H1 (cell line): Measurements from ENCODE around the gene PPFIA4. TPM values are rescaled to one million over a fixed set of nuclear protein-coding genes. Genes with fewer than 3 reads are reported as not detected.

Experiments used
- CTCF ChIA-PET: fragments of 300-600 bp; sonication (Branson Sonifier 250); formaldehyde crosslinking; loops from one replicate; lab custom pipeline; 2021; ENCODE audit not compliant: partially characterized antibody; lab: Charles Lee
- POLR2A ChIA-PET: fragments of 300-600 bp; sonication (Branson Sonifier 250); formaldehyde crosslinking; loops from one replicate; lab custom pipeline; 2021; ENCODE audit warnings: inconsistent platforms; ENCODE audit not compliant: partially characterized antibody; lab: Charles Lee
- DNase-seq, 2 experiments: peaks; one replicate each; pipeline versions ENCODE4 v3.0.0 to v3.0.0-alpha.2; 2010 to 2022; ENCODE audit warnings: low spot score in 2 of 2, low read depth in 1 of 2, mixed read lengths in 1 of 2
- FAIRE-seq: peaks from 2 replicates; lab custom pipeline; 2011; peaks lifted over from hg19 to GRCh38; lab: Jason Lieb, UNC
- H2AFZ ChIP-seq: 2 replicates; pipeline ENCODE4 v1.8.1; 2012; ENCODE audit warnings: low read length, inconsistent platforms
- H2AK5ac ChIP-seq: 2 replicates; pipeline ENCODE4 v1.6.1; 2013; ENCODE audit warnings: low read depth, low read length
- H2BK120ac ChIP-seq: replicated peaks from 2 replicates; pipeline ENCODE3; 2013; ENCODE audit warnings: low read depth, low read length, inconsistent platforms
- H2BK12ac ChIP-seq: 2 replicates; pipeline ENCODE4 v1.6.1; 2013; ENCODE audit warnings: low read depth, low read length
- H2BK15ac ChIP-seq: 2 replicates; pipeline ENCODE4 v1.6.1; 2013; ENCODE audit warnings: low read length
- H2BK20ac ChIP-seq: 2 replicates; pipeline ENCODE4 v1.6.1; 2013; ENCODE audit warnings: low read length
- H2BK5ac ChIP-seq: 2 replicates; pipeline ENCODE4 v1.6.1; 2013; ENCODE audit warnings: low read depth, low read length
- H3K14ac ChIP-seq: 2 replicates; pipeline ENCODE4 v1.6.1; 2013; ENCODE audit warnings: inconsistent platforms; ENCODE audit not compliant: insufficient read length
- H3K18ac ChIP-seq: 2 replicates; pipeline ENCODE4 v1.6.1; 2013; ENCODE audit warnings: low read length; ENCODE audit errors: extremely low read depth
- H3K23ac ChIP-seq: 2 replicates; pipeline ENCODE4 v1.6.1; 2013; ENCODE audit warnings: inconsistent platforms; ENCODE audit not compliant: insufficient read length
- H3K23me2 ChIP-seq: 2 replicates; pipeline ENCODE4 v1.6.1; 2013; ENCODE audit warnings: low read depth, low read length
- H3K27ac ChIP-seq: 2 replicates; pipeline ENCODE4 v1.6.1; 2011; ENCODE audit warnings: low read depth, low read length, inconsistent platforms
- H3K27me3 ChIP-seq, 4 experiments: replicated peaks in 1 of 4; 1 replicate in 1 of 4; 2 replicates in 3 of 4; pipeline versions ENCODE4 v1.6.1 to v1.8.1; 2011 to 2013; ENCODE audit warnings: low read length in 3 of 4, mild to moderate bottlenecking in 3 of 4, inconsistent platforms in 2 of 4, mixed read lengths in 2 of 4, moderate library complexity in 1 of 4; ENCODE audit not compliant: control insufficient read depth in 3 of 4, insufficient read depth in 3 of 4; ENCODE audit errors: extremely low read depth in 1 of 4
- H3K36me3 ChIP-seq, 4 experiments: 2 replicates each; pipeline versions ENCODE4 v1.6.1 to v1.8.1; 2011 to 2013; ENCODE audit warnings: mild to moderate bottlenecking in 4 of 4, low read length in 3 of 4, moderate library complexity in 2 of 4, control low read depth in 1 of 4, inconsistent platforms in 1 of 4; ENCODE audit not compliant: insufficient read depth in 4 of 4, control insufficient read depth in 2 of 4
- H3K4ac ChIP-seq: replicated peaks from 2 replicates; pipeline ENCODE3; 2013; ENCODE audit warnings: low read length, low read depth, mixed read lengths, inconsistent platforms; ENCODE audit not compliant: insufficient read length
- H3K4me1 ChIP-seq, 4 experiments: replicated peaks in 1 of 4; 1 replicate in 1 of 4; 2 replicates in 3 of 4; pipeline versions ENCODE4 v1.6.1 to v1.8.1; 2011 to 2013; ENCODE audit warnings: low read length in 3 of 4, inconsistent platforms in 2 of 4, mixed read lengths in 1 of 4; ENCODE audit not compliant: insufficient read depth in 4 of 4, control insufficient read depth in 3 of 4
- H3K4me2 ChIP-seq, 2 experiments: 2 replicates each; pipeline versions ENCODE4 v1.6.1 to v1.8.1; 2011 to 2013; ENCODE audit warnings: low read depth in 2 of 2, low read length in 2 of 2, control low read depth in 1 of 2, inconsistent platforms in 1 of 2, mild to moderate bottlenecking in 1 of 2; ENCODE audit not compliant: insufficient read depth in 1 of 2
- H3K4me3 ChIP-seq, 4 experiments: fragments of 200-600, 300-600 bp in 1 of 4; sonication (generic), shearing (Covaris generic), sonication (Bioruptor Twin) in 1 of 4; 2 replicates each; pipeline versions ENCODE4 v1.5.1 to v1.8.1; 2011 to 2016; ENCODE audit warnings: low read length in 4 of 4, low read depth in 3 of 4, control low read depth in 2 of 4, inconsistent platforms in 2 of 4, mild to moderate bottlenecking in 2 of 4, mixed read lengths in 1 of 4, moderate library complexity in 1 of 4; ENCODE audit not compliant: insufficient read depth in 2 of 4; ENCODE audit errors: extremely low read depth in 1 of 4
- H3K56ac ChIP-seq: replicated peaks from 2 replicates; pipeline ENCODE3; 2013; ENCODE audit warnings: low read depth, mild to moderate bottlenecking, mixed read lengths, low read length, inconsistent platforms; ENCODE audit not compliant: insufficient read length
- H3K79me1 ChIP-seq: 2 replicates; pipeline ENCODE4 v1.6.1; 2013; ENCODE audit warnings: low read depth, low read length, control low read depth
- H3K79me2 ChIP-seq, 2 experiments: 2 replicates each; pipeline versions ENCODE4 v1.6.1 to v1.8.1; 2012 to 2013; ENCODE audit warnings: low read length in 2 of 2, mild to moderate bottlenecking in 2 of 2, inconsistent platforms in 1 of 2; ENCODE audit not compliant: insufficient read depth in 2 of 2, control insufficient read depth in 1 of 2
- H3K9ac ChIP-seq, 4 experiments: replicated peaks in 1 of 4; 1 replicate in 1 of 4; 2 replicates in 3 of 4; pipeline versions ENCODE4 v1.6.1 to v1.8.1; 2011 to 2013; ENCODE audit warnings: low read depth in 3 of 4, low read length in 3 of 4, control low read depth in 2 of 4, mild to moderate bottlenecking in 2 of 4, moderate library complexity in 2 of 4, inconsistent platforms in 1 of 4; ENCODE audit errors: extremely low read depth in 1 of 4
- H3K9me3 ChIP-seq, 2 experiments: 2 replicates each; pipeline versions ENCODE4 v1.6.1 to v1.8.1; 2012 to 2013; ENCODE audit warnings: mild to moderate bottlenecking in 2 of 2, moderate library complexity in 2 of 2, control low read depth in 1 of 2, inconsistent platforms in 1 of 2, low read depth in 1 of 2, low read length in 1 of 2, mixed read lengths in 1 of 2; ENCODE audit not compliant: insufficient read depth in 2 of 2
- H4K20me1 ChIP-seq, 2 experiments: replicated peaks in 1 of 2; 2 replicates each; pipeline versions ENCODE3 to v1.8.1; 2011 to 2013; ENCODE audit warnings: inconsistent platforms in 2 of 2, low read length in 2 of 2, mild to moderate bottlenecking in 1 of 2; ENCODE audit not compliant: insufficient read depth in 2 of 2, control insufficient read depth in 1 of 2
- H4K5ac ChIP-seq: 2 replicates; pipeline ENCODE4 v1.6.1; 2013; ENCODE audit warnings: low read length, low read depth, mixed read lengths, inconsistent platforms; ENCODE audit not compliant: insufficient read length
- H4K8ac ChIP-seq: 2 replicates; pipeline ENCODE4 v1.8.0; 2013; ENCODE audit warnings: mild to moderate bottlenecking, moderate library complexity, low read length, inconsistent platforms; ENCODE audit not compliant: insufficient read depth; ENCODE audit errors: extremely low read depth
- H4K91ac ChIP-seq: replicated peaks from 2 replicates; pipeline ENCODE3; 2013; ENCODE audit warnings: low read length, mixed read lengths, inconsistent platforms; ENCODE audit not compliant: insufficient read length
- ATF2 ChIP-seq: IDR thresholded peaks from 2 replicates; pipeline ENCODE4 v1.6.1; 2012; ENCODE audit warnings: low read length, inconsistent platforms
- CTBP2 ChIP-seq: IDR thresholded peaks from 2 replicates; pipeline ENCODE4 v1.7.0; 2011; ENCODE audit warnings: borderline replicate concordance, mild to moderate bottlenecking, moderate library complexity, mixed read lengths, low read length; ENCODE audit not compliant: insufficient read depth, insufficient read length
- JUND ChIP-seq: IDR thresholded peaks from 2 replicates; pipeline ENCODE4 v1.6.1; 2011; ENCODE audit warnings: mild to moderate bottlenecking, improper control_type of control experiment, low read length
- NANOG ChIP-seq: IDR thresholded peaks from 2 replicates; pipeline ENCODE4 v1.6.1; 2011; ENCODE audit warnings: low read length, low read depth, mild to moderate bottlenecking, inconsistent platforms; ENCODE audit not compliant: insufficient read depth, poor library complexity, severe bottlenecking
- SIX5 ChIP-seq: IDR thresholded peaks from 2 replicates; pipeline ENCODE4 v1.6.1; 2011; ENCODE audit warnings: mild to moderate bottlenecking, low read depth, low read length
- WGBS, 2 experiments: shearing (Covaris generic) in 1 of 2; methylation state at CpG; one replicate each; pipeline versions ENCODE4 v1.1.6 to v1.1.7; 2013 to 2015; ENCODE audit warnings: low lambda C conversion rate in 2 of 2, mixed read lengths in 2 of 2, inconsistent platforms in 1 of 2, low coverage in 1 of 2, missing lambda C conversion rate in 1 of 2; ENCODE audit not compliant: insufficient replicate concordance in 2 of 2, insufficient coverage in 1 of 2, insufficient read length in 1 of 2; ENCODE audit errors: extremely low coverage in 1 of 2, missing lambda C conversion rate in 1 of 2; 5-methylcytosine and 5-hydroxymethylcytosine counted together
- polyA plus RNA-seq, 7 experiments: library from polyadenylated mRNA; depleted of rRNA in 3 of 7; stranded (reverse) in 5 of 7; unstranded in 2 of 7; fragments of >200 nt in 5 of 7; fragments of 200-250 nt in 2 of 7; gene quantifications; 1 replicate in 5 of 7; 2 replicates in 1 of 7; 4 replicates in 1 of 7; pipeline versions ENCODE4 v1.2.1 to v1.2.3, GENCODE V29; 2011 to 2013; ENCODE audit warnings: missing spikeins in 2 of 7, mixed read lengths in 2 of 7
- total RNA-seq: library from RNA; stranded (reverse); fragmentation: NEBNext Ultra II Directional; extraction: Animal tissue kit (Norgen Biotek cat#: 25700); gene quantifications from 2 replicates; pipeline ENCODE4 v1.2.1, GENCODE V29; 2021

Gene PPFIA4
- total and polyA plus RNA-seq, 2 of the 8 experiments (the other 6 are each of a cell fraction or from before 2014, with no cell fraction given) = 9.0 to 9.9 TPM

- Histone ChIP-seq H3K14ac (no peak overlapping the region), H3K79me2 (no peaks in the 10 kb centered on the region), H3K36me3 (no peaks in the 10 kb centered on the region), H3K4me3 (no peak overlapping the region), H3K4me1 (peaks cover 11 to 19% (median 13%) of the 10 kb centered on the region in 4 experiments), H4K91ac (no peak overlapping the region), H4K5ac (no peak overlapping the region), H3K23me2 (peaks cover 4% of the 10 kb centered on the region; the same call in 1 of the 2 replicates), H2BK20ac (no peak overlapping the region), H3K27ac (no peak overlapping the region), H3K4me2 (no peak overlapping the region), H2BK120ac (no peak overlapping the region), H2BK15ac (no peak overlapping the region), H3K79me1 (no peaks in the 10 kb centered on the region), H3K9me3 (no peaks in the 10 kb centered on the region), H4K20me1 (peaks cover 0 to 2% of the 10 kb centered on the region in 2 experiments), H4K8ac (no peak overlapping the region), H3K27me3 (peaks cover under 1 to 19% (median 19%) of the 10 kb centered on the region in 4 experiments; a peak in 6 of 7 replicates), H2BK12ac (no peak overlapping the region), H3K23ac (no peak overlapping the region), H2AK5ac (no peak overlapping the region), H2BK5ac (no peak overlapping the region), H3K56ac (no peak overlapping the region), H3K9ac (no peak overlapping the region), H3K18ac (no peak overlapping the region), H2AFZ (no peak overlapping the region), H3K4ac (no peak overlapping the region)
- DNase-seq (no peak), FAIRE-seq (no peak)
- WGBS, 2 experiments = 83% methylated on average over 5 of the region's 5 CpGs; no CpG with 5 or more reads in 1 of the 2 experiments
- POLR2A ChIA-PET = no interaction called here
- CTCF ChIA-PET = interaction anchor here (1.0 to 16.4 kb wide), 8 partner anchors 9 to 189 kb away, joined by 3 to 275 read pairs (median 74); partner anchors contain the start of gene ADORA1
- no peak for TF ChIP-seq SIX5
- no peak for TF ChIP-seq JUND
- TF ChIP-seq CTBP2 = no peak
- TF ChIP-seq NANOG = no peak
- no peak for TF ChIP-seq ATF2
These were observed 54.2 kb downstream of the PPFIA4 start for GRCh38 chr1:203080456-203080855.
